Ammon's horn (tissue), 1 donor: ENCODE data around the gene CLDN2.
"Not testable (repeated sequence)": the region's sequence is repeated elsewhere in the genome, so short reads cannot be mapped to it uniquely, and the experiment has no call there.

Experiments
- DNase-seq: peaks from one replicate; pipeline ENCODE4 v3.0.0-alpha.2; 2016; ENCODE audit warnings: low spot score

Gene CLDN2

DNA sequence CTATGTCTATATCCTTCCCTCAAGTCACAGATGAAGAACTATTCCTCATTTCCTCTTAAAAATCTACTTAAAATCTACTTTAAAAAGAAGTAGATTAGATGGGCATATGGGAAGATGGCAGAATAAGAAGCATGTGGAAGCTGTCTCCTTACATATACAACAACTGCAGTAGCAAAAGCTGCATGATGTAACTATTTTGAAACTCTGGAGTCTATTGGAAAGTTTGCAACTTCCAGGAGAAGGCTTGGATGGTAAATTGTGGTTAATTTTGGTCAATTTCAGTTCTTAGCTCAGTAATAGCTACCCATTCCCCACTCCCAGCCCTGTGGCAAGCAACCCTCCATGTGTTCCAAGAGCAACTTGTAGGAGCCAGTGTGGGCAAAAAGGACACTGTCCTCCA lies 42.9 kb downstream of the CLDN2 start:
- no peak for DNase-seq

DNA sequence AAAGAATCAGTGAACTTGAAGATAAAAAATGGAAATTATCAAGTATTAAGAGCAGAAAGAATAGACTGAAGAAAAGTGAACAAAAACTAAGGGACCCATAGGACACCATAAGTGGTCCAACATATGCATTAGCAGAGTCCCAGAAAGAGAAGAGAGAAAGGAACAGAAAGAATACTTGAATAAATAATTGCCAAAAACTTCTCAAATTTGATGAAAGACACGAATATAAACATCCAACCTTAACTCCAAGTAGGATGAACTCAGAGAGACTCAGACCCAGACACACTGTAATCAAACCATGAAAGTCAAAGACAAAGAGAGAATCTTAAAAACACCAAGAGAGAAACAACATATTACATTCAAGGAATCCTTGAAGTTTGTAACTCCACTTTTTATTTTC lies 44.1 kb downstream of the CLDN2 start:
- DNase-seq, result no peak

- DNase-seq, result not testable (repeated sequence)
These were observed 46.3 kb downstream of the CLDN2 start for GRCh38 chrX:106966547-106966946.

GRCh38 chrX:106972896-106973295 lies 52.7 kb downstream of the CLDN2 start:
- no peak for DNase-seq

- no peak for DNase-seq
These were observed 53.4 kb downstream of the CLDN2 start for GRCh38 chrX:106973433-106974149.

- DNase-seq, result no peak
These were observed 56.2 kb downstream of the CLDN2 start for GRCh38 chrX:106976416-106976815.
